AG04450 (cell line): ENCODE measurements around the gene EGLN3. TPM values are rescaled to one million over a fixed set of nuclear protein-coding genes. Genes with fewer than 3 reads are reported as not detected.

Experiments used
- CTCF ChIA-PET: fragments of 300-600, 350-600 bp; formaldehyde crosslinking; extraction: SDS; loops from one replicate; lab custom pipeline; 2022; ENCODE audit warnings: antibody characterized with exemption, inconsistent platforms; lab: Charles Lee
- POLR2A ChIA-PET: fragments of 350-600 bp; formaldehyde crosslinking; extraction: SDS; loops from one replicate; lab custom pipeline; 2021; ENCODE audit warnings: antibody characterized with exemption, inconsistent platforms; lab: Yijun Ruan, JAX
- DNase-seq: peaks from one replicate; pipeline ENCODE4 v3.0.0-alpha.2; 2011; ENCODE audit warnings: low read depth, low spot score
- H3K27ac ChIP-seq: one replicate; pipeline ENCODE4 v1.5.1; 2012; ENCODE audit warnings: low read depth, low read length, control low read depth
- H3K27me3 ChIP-seq: one replicate; pipeline ENCODE4 v1.6.0; 2012; ENCODE audit warnings: low read length; ENCODE audit not compliant: control insufficient read depth, insufficient read depth
- H3K4me3 ChIP-seq: 2 replicates; pipeline ENCODE4 v1.5.1; 2011; ENCODE audit warnings: mild to moderate bottlenecking, low read depth, low read length, control low read depth
- H3K9me3 ChIP-seq: 2 replicates; pipeline ENCODE4 v1.5.1; 2012; ENCODE audit warnings: low read length; ENCODE audit not compliant: control insufficient read depth, insufficient read depth
- polyA plus RNA-seq: library from polyadenylated mRNA; depleted of rRNA; stranded (reverse); fragments of >200 nt; gene quantifications from 2 replicates; pipeline ENCODE4 v1.2.3, GENCODE V29; 2011
- TF ChIP-seq, protein P1 (sequence below): IDR thresholded peaks from 2 replicates; pipeline ENCODE4 v1.5.1; 2011; ENCODE audit warnings: low read depth, low read length, control low read depth, inconsistent platforms

The EGLN3 gene
- polyA plus RNA-seq, 1 experiment = 0.04 TPM

DNA sequence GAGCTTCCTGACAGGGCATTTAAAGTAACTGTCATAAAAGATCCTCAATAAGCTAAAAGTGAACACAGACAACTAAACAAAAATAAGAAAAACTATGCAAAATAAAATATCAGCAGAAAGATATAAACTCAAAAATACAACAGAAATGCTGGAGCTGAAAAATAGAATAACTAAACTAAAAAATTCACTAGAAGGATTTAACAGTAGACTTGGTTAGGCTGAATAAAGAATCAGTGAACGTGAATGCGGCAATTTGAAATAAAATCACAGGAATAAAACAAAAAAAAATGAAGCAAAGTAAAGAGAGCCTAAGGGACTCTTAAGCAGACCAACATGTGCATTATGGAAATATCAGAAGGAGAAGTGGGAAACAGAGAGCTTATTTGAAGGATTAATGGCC, 74.6 kb downstream of the EGLN3 start:
- ChIA-PET CTCF (no interaction called here), POLR2A (no interaction called here)
- Histone ChIP-seq H3K27ac (no peak overlapping the region), H3K27me3 (no peaks in the 10 kb centered on the region), H3K9me3 (no peaks in the 10 kb centered on the region), H3K4me3 (no peak overlapping the region)
- DNase-seq = no peak
- TF ChIP-seq, protein P1, sequence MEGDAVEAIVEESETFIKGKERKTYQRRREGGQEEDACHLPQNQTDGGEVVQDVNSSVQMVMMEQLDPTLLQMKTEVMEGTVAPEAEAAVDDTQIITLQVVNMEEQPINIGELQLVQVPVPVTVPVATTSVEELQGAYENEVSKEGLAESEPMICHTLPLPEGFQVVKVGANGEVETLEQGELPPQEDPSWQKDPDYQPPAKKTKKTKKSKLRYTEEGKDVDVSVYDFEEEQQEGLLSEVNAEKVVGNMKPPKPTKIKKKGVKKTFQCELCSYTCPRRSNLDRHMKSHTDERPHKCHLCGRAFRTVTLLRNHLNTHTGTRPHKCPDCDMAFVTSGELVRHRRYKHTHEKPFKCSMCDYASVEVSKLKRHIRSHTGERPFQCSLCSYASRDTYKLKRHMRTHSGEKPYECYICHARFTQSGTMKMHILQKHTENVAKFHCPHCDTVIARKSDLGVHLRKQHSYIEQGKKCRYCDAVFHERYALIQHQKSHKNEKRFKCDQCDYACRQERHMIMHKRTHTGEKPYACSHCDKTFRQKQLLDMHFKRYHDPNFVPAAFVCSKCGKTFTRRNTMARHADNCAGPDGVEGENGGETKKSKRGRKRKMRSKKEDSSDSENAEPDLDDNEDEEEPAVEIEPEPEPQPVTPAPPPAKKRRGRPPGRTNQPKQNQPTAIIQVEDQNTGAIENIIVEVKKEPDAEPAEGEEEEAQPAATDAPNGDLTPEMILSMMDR = no peak
